ENCODE measurements around the gene TMEM72.

DNA sequence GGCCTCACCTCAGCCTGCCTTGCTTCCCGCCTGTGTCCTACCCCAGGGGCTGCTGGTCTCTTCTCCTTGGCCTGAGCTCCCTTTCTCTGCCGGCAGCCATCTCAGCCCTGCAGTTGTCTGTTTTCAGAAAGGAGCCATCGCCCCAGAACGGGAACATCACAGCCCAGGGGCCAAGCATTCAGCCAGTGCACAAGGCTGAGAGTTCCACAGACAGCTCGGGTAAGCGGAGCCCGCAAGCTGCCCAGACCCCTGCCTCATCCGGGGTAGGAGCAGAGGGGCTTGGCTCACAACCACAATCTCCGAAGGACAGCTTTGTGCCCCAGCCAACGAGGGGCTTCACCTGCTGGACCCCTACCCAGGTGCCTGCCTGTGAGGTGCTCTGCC lies 72.8 kb downstream of the TMEM72 start:
- TF ChIP-seq, protein P1, sequence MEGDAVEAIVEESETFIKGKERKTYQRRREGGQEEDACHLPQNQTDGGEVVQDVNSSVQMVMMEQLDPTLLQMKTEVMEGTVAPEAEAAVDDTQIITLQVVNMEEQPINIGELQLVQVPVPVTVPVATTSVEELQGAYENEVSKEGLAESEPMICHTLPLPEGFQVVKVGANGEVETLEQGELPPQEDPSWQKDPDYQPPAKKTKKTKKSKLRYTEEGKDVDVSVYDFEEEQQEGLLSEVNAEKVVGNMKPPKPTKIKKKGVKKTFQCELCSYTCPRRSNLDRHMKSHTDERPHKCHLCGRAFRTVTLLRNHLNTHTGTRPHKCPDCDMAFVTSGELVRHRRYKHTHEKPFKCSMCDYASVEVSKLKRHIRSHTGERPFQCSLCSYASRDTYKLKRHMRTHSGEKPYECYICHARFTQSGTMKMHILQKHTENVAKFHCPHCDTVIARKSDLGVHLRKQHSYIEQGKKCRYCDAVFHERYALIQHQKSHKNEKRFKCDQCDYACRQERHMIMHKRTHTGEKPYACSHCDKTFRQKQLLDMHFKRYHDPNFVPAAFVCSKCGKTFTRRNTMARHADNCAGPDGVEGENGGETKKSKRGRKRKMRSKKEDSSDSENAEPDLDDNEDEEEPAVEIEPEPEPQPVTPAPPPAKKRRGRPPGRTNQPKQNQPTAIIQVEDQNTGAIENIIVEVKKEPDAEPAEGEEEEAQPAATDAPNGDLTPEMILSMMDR (IDR thresholded peaks at IDR 0.05) = no peak
- TF ChIP-seq POLR2AphosphoS5 (IDR thresholded peaks at IDR 0.05; ENCODE audit: low read depth, low read length) = no peak
